Activated naive CD8-positive, alpha-beta T cell treated with anti-CD3 and anti-CD28 coated beads, Interleukin-2, amount 50 U/mL, for 24 hours (primary cell): Measurements from ENCODE around the gene CCDC142.

Experiments used
- ATAC-seq: fragments of 150-1000 bp; cut with Tn5 transposase; one replicate; pipeline ENCODE4 v1.10.0; 2021
- DNase-seq: peaks from one replicate; pipeline ENCODE4 v3.0.0; 2021
- H3K27ac Mint-ChIP-seq: one replicate; pipeline ENCODE4 v1.8.0; 2021; ENCODE audit warnings: mild to moderate bottlenecking, mixed read lengths
- H3K27me3 Mint-ChIP-seq: one replicate; pipeline ENCODE4 v1.8.0; 2021; ENCODE audit warnings: mixed read lengths
- H3K36me3 Mint-ChIP-seq: one replicate; pipeline ENCODE4 v1.8.0; 2021; ENCODE audit warnings: low read depth, mixed read lengths
- H3K4me1 Mint-ChIP-seq: one replicate; pipeline ENCODE4 v1.8.0; 2021; ENCODE audit warnings: mixed read lengths
- H3K4me3 Mint-ChIP-seq: one replicate; pipeline ENCODE4 v1.8.0; 2021; ENCODE audit warnings: mild to moderate bottlenecking, moderate library complexity, mixed read lengths
- H3K9me3 Mint-ChIP-seq: one replicate; pipeline ENCODE4 v1.8.0; 2021; ENCODE audit warnings: mixed read lengths

Gene CCDC142

GRCh38 chr2:74439373-74439772, 43.4 kb downstream of the CCDC142 start:
- Mint-ChIP-seq H3K27ac (no peak overlapping the region), H3K36me3 (no peaks in the 10 kb centered on the region), H3K4me1 (peaks cover 16% of the 10 kb centered on the region), H3K27me3 (peaks cover 35% of the 10 kb centered on the region), H3K9me3 (no peaks in the 10 kb centered on the region), H3K4me3 (no peak overlapping the region)
- no peak for ATAC-seq
- DNase-seq = no peak

GRCh38 chr2:74438248-74438647, 44.5 kb downstream of the CCDC142 start:
- Mint-ChIP-seq H3K36me3 (no peaks in the 10 kb centered on the region), H3K27me3 (peaks cover 30% of the 10 kb centered on the region), H3K4me1 (peaks cover 13% of the 10 kb centered on the region), H3K4me3 (no peak overlapping the region), H3K27ac (no peak overlapping the region), H3K9me3 (no peaks in the 10 kb centered on the region)
- no peak for ATAC-seq
- no peak for DNase-seq

GRCh38 chr2:74436848-74437695, 45.7 kb downstream of the CCDC142 start:
- ATAC-seq = no peak
- no peak overlapping the region for H3K27ac Mint-ChIP-seq
- H3K4me1 Mint-ChIP-seq = peaks cover 10% of the 10 kb centered on the region
- no peak for DNase-seq
- no peak overlapping the region for H3K4me3 Mint-ChIP-seq
- H3K27me3 Mint-ChIP-seq = peaks cover 21% of the 10 kb centered on the region
- no peaks in the 10 kb centered on the region for H3K9me3 Mint-ChIP-seq
- no peaks in the 10 kb centered on the region for H3K36me3 Mint-ChIP-seq

- peaks cover 10% of the 10 kb centered on the region for H3K4me1 Mint-ChIP-seq
- no peak overlapping the region for H3K4me3 Mint-ChIP-seq
- H3K27ac Mint-ChIP-seq = no peak overlapping the region
- no peak for ATAC-seq
- H3K27me3 Mint-ChIP-seq = peaks cover 19% of the 10 kb centered on the region
- no peak for DNase-seq
- H3K9me3 Mint-ChIP-seq = no peaks in the 10 kb centered on the region
- no peaks in the 10 kb centered on the region for H3K36me3 Mint-ChIP-seq
These were observed 46.5 kb downstream of the CCDC142 start for GRCh38 chr2:74436111-74436805.

GRCh38 chr2:74430502-74430901, 52.3 kb downstream of the CCDC142 start:
- Mint-ChIP-seq H3K4me1 (no peaks in the 10 kb centered on the region), H3K27me3 (no peaks in the 10 kb centered on the region), H3K36me3 (peaks cover 3% of the 10 kb centered on the region), H3K4me3 (no peak overlapping the region), H3K9me3 (no peaks in the 10 kb centered on the region), H3K27ac (no peak overlapping the region)
- no peak for DNase-seq
- no peak for ATAC-seq

- Mint-ChIP-seq H3K27me3 (no peaks in the 10 kb centered on the region), H3K4me1 (no peaks in the 10 kb centered on the region)
- ATAC-seq = no peak
These were observed 53.0 kb downstream of the CCDC142 start for GRCh38 chr2:74429487-74430451.

GRCh38 chr2:74428675-74429074, 54.1 kb downstream of the CCDC142 start:
- Mint-ChIP-seq H3K36me3 (peaks cover 9% of the 10 kb centered on the region), H3K4me1 (no peaks in the 10 kb centered on the region), H3K9me3 (no peaks in the 10 kb centered on the region), H3K4me3 (no peak overlapping the region), H3K27ac (no peak overlapping the region), H3K27me3 (no peaks in the 10 kb centered on the region)
- DNase-seq (no peak), ATAC-seq (no peak)

More at GRCh38 chr2:74429487-74430451, 53.0 kb downstream of the CCDC142 start:
- H3K27ac Mint-ChIP-seq = no peak overlapping the region
- H3K4me3 Mint-ChIP-seq = no peak overlapping the region
- no peaks in the 10 kb centered on the region for H3K9me3 Mint-ChIP-seq
- DNase-seq = no peak
- H3K36me3 Mint-ChIP-seq = peaks cover 7% of the 10 kb centered on the region

- no peaks in the 10 kb centered on the region for H3K27me3 Mint-ChIP-seq
- no peak for ATAC-seq
- DNase-seq = no peak
- H3K4me3 Mint-ChIP-seq = no peak overlapping the region
- H3K4me1 Mint-ChIP-seq = peaks cover 5% of the 10 kb centered on the region
- no peaks in the 10 kb centered on the region for H3K9me3 Mint-ChIP-seq
- H3K27ac Mint-ChIP-seq = no peak overlapping the region
- H3K36me3 Mint-ChIP-seq = peaks cover 17% of the 10 kb centered on the region
These were observed 55.2 kb downstream of the CCDC142 start for GRCh38 chr2:74427551-74427950.

GRCh38 chr2:74426181-74426758, 56.5 kb downstream of the CCDC142 start:
- ATAC-seq (no peak), DNase-seq (no peak)
- no peak overlapping the region for H3K4me3 Mint-ChIP-seq
- H3K27me3 Mint-ChIP-seq = no peaks in the 10 kb centered on the region
- no peaks in the 10 kb centered on the region for H3K9me3 Mint-ChIP-seq
- H3K36me3 Mint-ChIP-seq = peaks cover 17% of the 10 kb centered on the region
- peaks cover 15% of the 10 kb centered on the region for H3K4me1 Mint-ChIP-seq
- H3K27ac Mint-ChIP-seq = no peak overlapping the region

GRCh38 chr2:74425523-74425922, 57.3 kb downstream of the CCDC142 start:
- Mint-ChIP-seq H3K27me3 (no peaks in the 10 kb centered on the region), H3K27ac (no peak overlapping the region)
- ATAC-seq = no peak

GRCh38 chr2:74424995-74425406, 57.8 kb downstream of the CCDC142 start:
- no peak for DNase-seq
- Mint-ChIP-seq H3K36me3 (peaks cover 17% of the 10 kb centered on the region), H3K4me1 (peaks cover 25% of the 10 kb centered on the region), H3K27me3 (no peaks in the 10 kb centered on the region), H3K9me3 (no peaks in the 10 kb centered on the region), H3K4me3 (no peak overlapping the region), H3K27ac (no peak overlapping the region)
- ATAC-seq = no peak

More at GRCh38 chr2:74425523-74425922, 57.3 kb downstream of the CCDC142 start:
- H3K9me3 Mint-ChIP-seq = no peaks in the 10 kb centered on the region
- H3K4me3 Mint-ChIP-seq = no peak overlapping the region
- DNase-seq = no peak
- H3K36me3 Mint-ChIP-seq = peaks cover 17% of the 10 kb centered on the region
- H3K4me1 Mint-ChIP-seq = peaks cover 20% of the 10 kb centered on the region

- DNase-seq (no peak), ATAC-seq (no peak)
- no peak overlapping the region for H3K4me3 Mint-ChIP-seq
- H3K36me3 Mint-ChIP-seq = peaks cover 17% of the 10 kb centered on the region
- peaks cover 27% of the 10 kb centered on the region for H3K4me1 Mint-ChIP-seq
- no peaks in the 10 kb centered on the region for H3K27me3 Mint-ChIP-seq
- H3K27ac Mint-ChIP-seq = no peak overlapping the region
- H3K9me3 Mint-ChIP-seq = no peaks in the 10 kb centered on the region
These were observed 58.4 kb downstream of the CCDC142 start for GRCh38 chr2:74424139-74424992.
